HepG2 (cell line): Measurements from ENCODE around the gene CREBZF. TPM values are rescaled to one million over a fixed set of nuclear protein-coding genes. Genes with fewer than 3 reads are reported as not detected.
A peak's percentile ranks its signal among the peaks of the same experiment; 100 is the strongest.

Source experiments
- FOXM1 ChIP-seq: sonication (generic); formaldehyde crosslinking; IDR thresholded peaks from 2 replicates; pipeline ENCODE4 v1.5.0; 2020; ENCODE audit warnings: missing genetic modification reagents
- HOXD1 ChIP-seq: sonication (generic); formaldehyde crosslinking; IDR thresholded peaks from 2 replicates; pipeline ENCODE4 v1.5.0; 2020; ENCODE audit warnings: missing genetic modification reagents
- KLF6 ChIP-seq: IDR thresholded peaks from 2 replicates; pipeline ENCODE4 v1.8.0; 2016; ENCODE audit warnings: missing biosample characterization, missing genetic modification reagents
- MYC ChIP-seq: sonication (generic); formaldehyde crosslinking; IDR thresholded peaks from 2 replicates; pipeline ENCODE4 v1.9.0; 2021; ENCODE audit warnings: missing genetic modification reagents, borderline replicate concordance
- NCOA2 ChIP-seq: sonication (generic); formaldehyde crosslinking; IDR thresholded peaks from 2 replicates; pipeline ENCODE4 v1.8.0; 2022; ENCODE audit warnings: inconsistent platforms
- PAWR ChIP-seq: sonication (generic); formaldehyde crosslinking; IDR thresholded peaks from 2 replicates; pipeline ENCODE4 v1.4.0; 2020; ENCODE audit warnings: missing genetic modification reagents, mild to moderate bottlenecking, borderline replicate concordance
- PHF20 ChIP-seq: sonication (generic); formaldehyde crosslinking; IDR thresholded peaks from 2 replicates; pipeline ENCODE4 v1.5.0; 2020; ENCODE audit warnings: mild to moderate bottlenecking, missing genetic modification reagents
- PHF21A ChIP-seq: sonication (generic); formaldehyde crosslinking; IDR thresholded peaks from 2 replicates; pipeline ENCODE4 v1.5.0; 2020; ENCODE audit warnings: mild to moderate bottlenecking, missing genetic modification reagents
- RAD51 ChIP-seq: fragments of 450-650 bp; IDR thresholded peaks from 2 replicates; pipeline ENCODE4 v1.6.1; 2016; ENCODE audit warnings: borderline replicate concordance
- SALL2 ChIP-seq: sonication (generic); formaldehyde crosslinking; IDR thresholded peaks from 2 replicates; pipeline ENCODE4 v1.8.1; 2023; ENCODE audit warnings: mild to moderate bottlenecking, missing genetic modification reagents, inconsistent platforms
- SMC3 ChIP-seq: IDR thresholded peaks from 2 replicates; pipeline ENCODE4 v1.6.1; 2011; ENCODE audit warnings: low read length, improper control_type of control experiment
- SP5 ChIP-seq: IDR thresholded peaks from 2 replicates; pipeline ENCODE4 v1.6.1; 2016; ENCODE audit warnings: low read depth, borderline replicate concordance
- TEAD2 ChIP-seq: sonication (generic); formaldehyde crosslinking; IDR thresholded peaks from 2 replicates; pipeline ENCODE4 v1.9.0; 2021; ENCODE audit warnings: missing genetic modification reagents
- THAP11 ChIP-seq: IDR thresholded peaks from 2 replicates; pipeline ENCODE4 v1.6.1; 2016; ENCODE audit warnings: missing biosample characterization, missing genetic modification reagents
- ZFP82 ChIP-seq: sonication (generic); formaldehyde crosslinking; IDR thresholded peaks from 2 replicates; pipeline ENCODE4 v1.5.1; 2020; ENCODE audit warnings: mild to moderate bottlenecking, missing genetic modification reagents, borderline replicate concordance
- ZNF180 ChIP-seq: sonication (generic); formaldehyde crosslinking; IDR thresholded peaks from 2 replicates; pipeline ENCODE4 v1.4.0; 2020; ENCODE audit warnings: low read depth, missing genetic modification reagents, borderline replicate concordance
- ZNF282 ChIP-seq: fragments of 450-650 bp; IDR thresholded peaks from 2 replicates; pipeline ENCODE4 v1.6.1; 2018; ENCODE audit not compliant: partially characterized antibody
- ZNF441 ChIP-seq: sonication (generic); formaldehyde crosslinking; IDR thresholded peaks from 2 replicates; pipeline ENCODE4 v1.7.0; 2021; ENCODE audit warnings: missing genetic modification reagents, borderline replicate concordance
- ZNF468 ChIP-seq: sonication (generic); formaldehyde crosslinking; IDR thresholded peaks from 2 replicates; pipeline ENCODE4 v1.8.0; 2022; ENCODE audit warnings: mild to moderate bottlenecking, moderate library complexity, missing genetic modification reagents
- ZNF496 ChIP-seq: sonication (generic); formaldehyde crosslinking; IDR thresholded peaks from 2 replicates; pipeline ENCODE4 v1.8.1; 2023; ENCODE audit warnings: mild to moderate bottlenecking, moderate library complexity, missing genetic modification reagents; ENCODE audit not compliant: insufficient replicate concordance
- ZZZ3 ChIP-seq: sonication (generic); formaldehyde crosslinking; IDR thresholded peaks from 2 replicates; pipeline ENCODE4 v1.4.0; 2020; ENCODE audit warnings: missing genetic modification reagents, mild to moderate bottlenecking, borderline replicate concordance
- polyA plus RNA-seq, 8 experiments: library from polyadenylated mRNA; depleted of rRNA in 3 of 8; stranded (reverse) in 7 of 8; unstranded in 1 of 8; fragments of >200 nt; fragmentation: Illumina TruSeq in 4 of 8; extraction: Trizol in 4 of 8; gene quantifications; 2 replicates each; pipeline versions ENCODE4 v1.2.1 to v1.2.3, GENCODE V29; 2011 to 2016; ENCODE audit warnings: low read depth in 4 of 8, missing spikeins in 1 of 8, mixed read lengths in 1 of 8; ENCODE audit not compliant: insufficient read depth in 1 of 8
- total RNA-seq, 5 experiments: library from RNA; depleted of rRNA; stranded (reverse); fragments of >200 nt; fragmentation: Illumina TruSeq; extraction: Trizol; gene quantifications; 2 replicates each; pipeline ENCODE4 v1.2.3, GENCODE V29; 2016; ENCODE audit warnings: low read depth in 1 of 5
- TF ChIP-seq, protein P1 (sequence below): sonication (generic); formaldehyde crosslinking; IDR thresholded peaks from 2 replicates; pipeline ENCODE4 v1.5.1; 2020; ENCODE audit warnings: missing genetic modification reagents, mild to moderate bottlenecking, borderline replicate concordance
- TF ChIP-seq, protein P2 (sequence below): sonication (generic); formaldehyde crosslinking; IDR thresholded peaks from 2 replicates; pipeline ENCODE4 v1.5.0; 2020; ENCODE audit warnings: mild to moderate bottlenecking, missing genetic modification reagents
- TF ChIP-seq, protein P3 (sequence below): sonication (generic); formaldehyde crosslinking; IDR thresholded peaks from 2 replicates; pipeline ENCODE4 v1.5.0; 2020; ENCODE audit warnings: mild to moderate bottlenecking, missing genetic modification reagents, borderline replicate concordance

The CREBZF gene
- total and polyA plus RNA-seq, 2 of the 13 experiments (the other 11 are each of a cell fraction or from before 2014, with no cell fraction given) = 30.6 to 43.1 TPM

DNA sequence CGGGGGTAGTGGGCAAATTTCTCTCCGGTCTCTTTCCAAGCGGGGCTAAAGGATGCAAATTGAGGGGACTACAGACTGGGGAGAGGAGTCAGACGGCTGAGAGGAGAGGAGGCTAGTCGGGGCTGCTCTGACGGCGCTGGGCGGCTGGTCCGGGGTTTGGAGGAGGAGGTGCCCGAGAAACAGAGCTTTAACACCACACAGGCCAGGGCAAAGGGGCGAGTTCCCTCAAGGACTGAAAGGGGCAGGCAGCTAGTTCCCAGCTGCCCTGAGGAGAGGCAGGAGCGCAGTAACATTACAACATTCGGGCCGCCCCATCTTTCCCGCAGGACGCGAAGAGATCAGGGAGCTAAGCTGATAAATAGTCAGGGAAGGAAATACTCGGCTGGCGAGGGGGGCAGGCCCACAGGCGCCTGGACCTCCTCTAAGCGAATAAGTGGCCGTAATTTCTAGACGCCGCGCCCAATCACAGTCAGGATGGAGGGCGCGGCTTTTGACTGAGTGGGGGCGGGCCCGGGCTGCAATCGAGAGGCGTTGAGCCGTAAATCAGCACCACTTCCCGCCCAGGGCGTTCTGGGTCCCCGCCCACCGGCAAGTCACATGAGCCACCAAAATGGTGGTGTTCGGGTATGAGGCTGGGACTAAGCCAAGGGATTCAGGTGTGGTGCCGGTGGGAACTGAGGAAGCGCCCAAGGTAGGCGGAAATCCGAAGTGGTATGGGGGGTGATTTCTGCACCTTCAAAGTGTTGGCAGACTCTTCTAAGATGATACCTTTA, 36.7 kb downstream of the CREBZF start, which contains the start of gene TMEM126B (continued):
- no peak for TF ChIP-seq ZNF496 (CRISPR knock-in tag)
- no peak for TF ChIP-seq ZNF180
- TF ChIP-seq ZNF441 = no peak
- TF ChIP-seq ZFP82 (CRISPR knock-in tag) = peak; percentile 88; the same call in 1 of the 2 replicates
- TF ChIP-seq PHF20 (CRISPR knock-in tag) = peak; percentile 92
- TF ChIP-seq TEAD2 (CRISPR knock-in tag) = no peak
- TF ChIP-seq, protein P1, sequence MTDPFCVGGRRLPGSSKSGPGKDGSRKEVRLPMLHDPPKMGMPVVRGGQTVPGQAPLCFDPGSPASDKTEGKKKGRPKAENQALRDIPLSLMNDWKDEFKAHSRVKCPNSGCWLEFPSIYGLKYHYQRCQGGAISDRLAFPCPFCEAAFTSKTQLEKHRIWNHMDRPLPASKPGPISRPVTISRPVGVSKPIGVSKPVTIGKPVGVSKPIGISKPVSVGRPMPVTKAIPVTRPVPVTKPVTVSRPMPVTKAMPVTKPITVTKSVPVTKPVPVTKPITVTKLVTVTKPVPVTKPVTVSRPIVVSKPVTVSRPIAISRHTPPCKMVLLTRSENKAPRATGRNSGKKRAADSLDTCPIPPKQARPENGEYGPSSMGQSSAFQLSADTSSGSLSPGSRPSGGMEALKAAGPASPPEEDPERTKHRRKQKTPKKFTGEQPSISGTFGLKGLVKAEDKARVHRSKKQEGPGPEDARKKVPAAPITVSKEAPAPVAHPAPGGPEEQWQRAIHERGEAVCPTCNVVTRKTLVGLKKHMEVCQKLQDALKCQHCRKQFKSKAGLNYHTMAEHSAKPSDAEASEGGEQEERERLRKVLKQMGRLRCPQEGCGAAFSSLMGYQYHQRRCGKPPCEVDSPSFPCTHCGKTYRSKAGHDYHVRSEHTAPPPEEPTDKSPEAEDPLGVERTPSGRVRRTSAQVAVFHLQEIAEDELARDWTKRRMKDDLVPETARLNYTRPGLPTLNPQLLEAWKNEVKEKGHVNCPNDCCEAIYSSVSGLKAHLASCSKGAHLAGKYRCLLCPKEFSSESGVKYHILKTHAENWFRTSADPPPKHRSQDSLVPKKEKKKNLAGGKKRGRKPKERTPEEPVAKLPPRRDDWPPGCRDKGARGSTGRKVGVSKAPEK (CRISPR knock-in tag) = no peak
- peak; percentile 44; the same call in 1 of the 2 replicates for TF ChIP-seq MYC (CRISPR knock-in tag)
- TF ChIP-seq PAWR (CRISPR knock-in tag) = no peak
- no peak for TF ChIP-seq FOXM1 (CRISPR knock-in tag)
- TF ChIP-seq SP5 (CRISPR knock-in tag) = peak; percentile 95
- TF ChIP-seq, protein P2, sequence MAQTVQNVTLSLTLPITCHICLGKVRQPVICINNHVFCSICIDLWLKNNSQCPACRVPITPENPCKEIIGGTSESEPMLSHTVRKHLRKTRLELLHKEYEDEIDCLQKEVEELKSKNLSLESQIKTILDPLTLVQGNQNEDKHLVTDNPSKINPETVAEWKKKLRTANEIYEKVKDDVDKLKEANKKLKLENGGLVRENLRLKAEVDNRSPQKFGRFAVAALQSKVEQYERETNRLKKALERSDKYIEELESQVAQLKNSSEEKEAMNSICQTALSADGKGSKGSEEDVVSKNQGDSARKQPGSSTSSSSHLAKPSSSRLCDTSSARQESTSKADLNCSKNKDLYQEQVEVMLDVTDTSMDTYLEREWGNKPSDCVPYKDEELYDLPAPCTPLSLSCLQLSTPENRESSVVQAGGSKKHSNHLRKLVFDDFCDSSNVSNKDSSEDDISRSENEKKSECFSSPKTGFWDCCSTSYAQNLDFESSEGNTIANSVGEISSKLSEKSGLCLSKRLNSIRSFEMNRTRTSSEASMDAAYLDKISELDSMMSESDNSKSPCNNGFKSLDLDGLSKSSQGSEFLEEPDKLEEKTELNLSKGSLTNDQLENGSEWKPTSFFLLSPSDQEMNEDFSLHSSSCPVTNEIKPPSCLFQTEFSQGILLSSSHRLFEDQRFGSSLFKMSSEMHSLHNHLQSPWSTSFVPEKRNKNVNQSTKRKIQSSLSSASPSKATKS (CRISPR knock-in tag) = 0 out of 2 replicates have a peak, but pooled peaks have one; percentile 38
- TF ChIP-seq RAD51 = peak; percentile 51; the same call in 1 of the 2 replicates
- peak; percentile 38; the same call in 1 of the 2 replicates for TF ChIP-seq NCOA2 (CRISPR knock-in tag)
- TF ChIP-seq PHF21A (CRISPR knock-in tag) = peak; percentile 80
- TF ChIP-seq HOXD1 (CRISPR knock-in tag) = no peak
- TF ChIP-seq ZNF282 = no peak
- no peak for TF ChIP-seq ZNF468 (CRISPR knock-in tag)
- no peak for TF ChIP-seq KLF6
- TF ChIP-seq SMC3 = no peak
- peak; percentile 86 for TF ChIP-seq THAP11 (CRISPR knock-in tag)
- TF ChIP-seq, protein P3, sequence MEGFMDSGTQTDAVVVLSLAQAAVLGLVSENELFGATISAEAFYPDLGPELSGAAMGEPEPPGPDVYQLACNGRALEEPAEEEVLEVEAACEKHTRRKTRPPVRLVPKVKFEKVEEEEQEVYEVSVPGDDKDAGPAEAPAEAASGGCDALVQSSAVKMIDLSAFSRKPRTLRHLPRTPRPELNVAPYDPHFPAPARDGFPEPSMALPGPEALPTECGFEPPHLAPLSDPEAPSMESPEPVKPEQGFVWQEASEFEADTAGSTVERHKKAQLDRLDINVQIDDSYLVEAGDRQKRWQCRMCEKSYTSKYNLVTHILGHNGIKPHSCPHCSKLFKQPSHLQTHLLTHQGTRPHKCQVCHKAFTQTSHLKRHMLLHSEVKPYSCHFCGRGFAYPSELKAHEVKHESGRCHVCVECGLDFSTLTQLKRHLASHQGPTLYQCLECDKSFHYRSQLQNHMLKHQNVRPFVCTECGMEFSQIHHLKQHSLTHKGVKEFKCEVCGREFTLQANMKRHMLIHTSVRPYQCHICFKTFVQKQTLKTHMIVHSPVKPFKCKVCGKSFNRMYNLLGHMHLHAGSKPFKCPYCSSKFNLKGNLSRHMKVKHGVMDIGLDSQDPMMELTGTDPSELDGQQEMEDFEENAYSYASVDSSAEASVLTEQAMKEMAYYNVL (CRISPR knock-in tag) = peak; percentile 19; the same call in 1 of the 2 replicates
- TF ChIP-seq SALL2 (CRISPR knock-in tag) = peak; percentile 76
- no peak for TF ChIP-seq ZZZ3 (CRISPR knock-in tag)
